ENCODE measurements around the gene RTN3.

The RTN3 gene

DNA sequence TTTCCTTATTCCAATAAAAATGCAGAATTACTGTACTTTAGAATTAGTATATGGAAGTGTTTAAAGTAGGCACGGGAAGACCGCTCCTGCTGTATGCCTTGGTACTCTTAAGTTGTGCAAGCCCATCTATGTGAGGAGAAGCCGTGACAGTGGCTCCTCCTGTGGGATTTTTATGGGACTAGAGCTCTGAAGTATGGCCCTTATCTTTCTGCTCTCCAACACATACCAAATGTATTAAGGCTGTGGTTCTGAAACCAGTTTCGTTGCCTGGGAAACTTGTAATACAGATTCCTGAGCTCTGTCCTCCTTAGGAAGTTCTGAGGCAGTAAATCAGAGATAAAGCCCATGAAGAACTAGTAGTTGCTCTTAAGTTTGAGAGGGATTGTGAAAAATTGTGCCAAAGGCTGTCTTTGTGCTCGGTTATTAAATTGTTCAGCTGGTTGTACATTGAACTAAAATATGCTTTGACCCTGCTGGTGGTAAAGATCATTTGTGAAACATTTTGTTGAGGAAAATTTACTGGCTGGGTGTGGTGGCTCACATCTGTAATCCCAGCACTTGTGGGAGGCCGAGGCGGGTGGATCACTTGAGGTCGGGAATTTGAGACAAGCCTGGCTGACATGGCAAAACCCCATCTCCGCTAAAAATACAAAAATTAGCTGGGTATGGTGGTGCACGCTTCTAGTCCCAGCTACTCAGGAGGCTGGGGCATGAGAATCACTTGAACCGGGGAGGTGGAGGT is 29.3 kb downstream of the RTN3 start:
- DNase-seq (ENCODE audit: extremely low spot score) = no peak
- TF ChIP-seq, protein P1, sequence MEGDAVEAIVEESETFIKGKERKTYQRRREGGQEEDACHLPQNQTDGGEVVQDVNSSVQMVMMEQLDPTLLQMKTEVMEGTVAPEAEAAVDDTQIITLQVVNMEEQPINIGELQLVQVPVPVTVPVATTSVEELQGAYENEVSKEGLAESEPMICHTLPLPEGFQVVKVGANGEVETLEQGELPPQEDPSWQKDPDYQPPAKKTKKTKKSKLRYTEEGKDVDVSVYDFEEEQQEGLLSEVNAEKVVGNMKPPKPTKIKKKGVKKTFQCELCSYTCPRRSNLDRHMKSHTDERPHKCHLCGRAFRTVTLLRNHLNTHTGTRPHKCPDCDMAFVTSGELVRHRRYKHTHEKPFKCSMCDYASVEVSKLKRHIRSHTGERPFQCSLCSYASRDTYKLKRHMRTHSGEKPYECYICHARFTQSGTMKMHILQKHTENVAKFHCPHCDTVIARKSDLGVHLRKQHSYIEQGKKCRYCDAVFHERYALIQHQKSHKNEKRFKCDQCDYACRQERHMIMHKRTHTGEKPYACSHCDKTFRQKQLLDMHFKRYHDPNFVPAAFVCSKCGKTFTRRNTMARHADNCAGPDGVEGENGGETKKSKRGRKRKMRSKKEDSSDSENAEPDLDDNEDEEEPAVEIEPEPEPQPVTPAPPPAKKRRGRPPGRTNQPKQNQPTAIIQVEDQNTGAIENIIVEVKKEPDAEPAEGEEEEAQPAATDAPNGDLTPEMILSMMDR (IDR thresholded peaks at IDR 0.05; ENCODE audit: control extremely low read depth, extremely low read depth, low read depth, missing control alignments) = no peak
- ChIA-PET POLR2A (no interaction called here), CTCF (interaction anchor here (0.8 to 1.6 kb wide), 3 partner anchors 10 to 28 kb away, joined by 3 to 6 read pairs (median 4); no protein-coding TSS in a partner anchor)

GRCh38 chr11:63711838-63712237 is 30.5 kb downstream of the RTN3 start:
- TF ChIP-seq, protein P1 (IDR thresholded peaks at IDR 0.05; ENCODE audit: control extremely low read depth, extremely low read depth, low read depth, missing control alignments) = no peak
- POLR2A ChIA-PET = interaction anchor here (0.7 kb wide), 1 partner anchor 12 kb away, joined by 5 read pairs; no protein-coding TSS in a partner anchor
- CTCF ChIA-PET = interaction anchor here (0.9 to 2.0 kb wide), 4 partner anchors 11 to 27 kb away, joined by 3 to 8 read pairs (median 6); no protein-coding TSS in a partner anchor
- no peak for DNase-seq (ENCODE audit: extremely low spot score)

DNA sequence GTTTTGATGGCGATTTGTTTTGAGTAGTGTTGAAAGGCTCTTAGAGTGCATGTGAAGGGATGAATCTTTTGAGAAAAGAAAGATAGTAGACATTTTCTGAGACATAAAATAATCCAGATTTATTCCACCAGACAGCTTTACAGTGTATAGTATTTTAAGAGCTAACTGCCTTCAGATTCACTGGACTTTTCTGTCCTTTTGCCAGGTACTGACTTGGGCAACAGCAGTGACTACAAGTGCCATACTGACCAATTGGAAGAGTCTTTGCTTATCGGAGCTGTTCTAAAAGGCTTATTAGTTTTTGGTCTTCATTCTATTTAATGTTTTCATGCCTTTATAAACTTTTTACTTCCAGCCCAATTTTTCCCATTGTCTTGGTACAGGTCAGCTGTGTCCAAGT is 32.5 kb downstream of the RTN3 start:
- POLR2A ChIA-PET = no interaction called here
- CTCF ChIA-PET = interaction anchor here (0.6 to 1.4 kb wide), 3 partner anchors 56 to 234 kb away, joined by 3 read pairs; no protein-coding TSS in a partner anchor
- no peak for DNase-seq (ENCODE audit: extremely low spot score)
- TF ChIP-seq, protein P1 (IDR thresholded peaks at IDR 0.05; ENCODE audit: control extremely low read depth, extremely low read depth, low read depth, missing control alignments) = no peak

DNA sequence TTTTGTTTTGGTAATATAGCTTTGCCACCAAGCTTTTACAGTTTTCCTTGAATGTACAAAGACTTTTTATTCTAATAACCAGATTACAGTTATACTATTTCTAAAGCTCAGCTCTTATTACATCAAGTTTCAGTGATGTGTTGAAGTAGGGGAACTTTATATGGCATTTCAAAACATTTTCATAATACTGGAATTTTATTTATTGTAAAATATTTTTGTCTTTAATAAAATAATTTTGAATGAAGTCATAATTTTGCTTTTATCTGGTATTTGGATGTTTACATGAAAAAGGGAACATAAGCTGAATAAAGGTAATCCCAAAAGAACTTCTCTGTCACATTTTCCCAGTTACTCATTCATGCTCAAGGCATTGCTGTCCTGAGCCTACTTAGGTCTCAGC is 34.7 kb downstream of the RTN3 start:
- POLR2A ChIA-PET = no interaction called here

GRCh38 chr11:63719001-63719400 is 37.7 kb downstream of the RTN3 start:
- ChIA-PET CTCF (interaction anchor here (0.8 kb wide), 1 partner anchor 19 kb away, joined by 3 read pairs; no protein-coding TSS in a partner anchor), POLR2A (no interaction called here)
- DNase-seq (ENCODE audit: extremely low spot score) = no peak

More for the DNA sequence above, 34.7 kb downstream of the RTN3 start:
- DNase-seq (ENCODE audit: extremely low spot score) = no peak
- TF ChIP-seq, protein P1 (IDR thresholded peaks at IDR 0.05; ENCODE audit: control extremely low read depth, extremely low read depth, low read depth, missing control alignments) = no peak
- CTCF ChIA-PET = interaction anchor here (0.9 to 1.6 kb wide), 5 partner anchors 10 to 237 kb away, joined by 3 to 5 read pairs (median 4); no protein-coding TSS in a partner anchor

GRCh38 chr11:63719987-63720386 is 38.7 kb downstream of the RTN3 start:
- TF ChIP-seq, protein P1 (IDR thresholded peaks at IDR 0.05; ENCODE audit: control extremely low read depth, extremely low read depth, low read depth, missing control alignments) = no peak
- no peak for DNase-seq (ENCODE audit: extremely low spot score)
- ChIA-PET CTCF (interaction anchor here (0.8 to 1.7 kb wide), 2 partner anchors 18 to 19 kb away, joined by 3 read pairs; no protein-coding TSS in a partner anchor), POLR2A (no interaction called here)

More at GRCh38 chr11:63719001-63719400, 37.7 kb downstream of the RTN3 start:
- TF ChIP-seq, protein P1 (IDR thresholded peaks at IDR 0.05; ENCODE audit: control extremely low read depth, extremely low read depth, low read depth, missing control alignments) = no peak

All from GM10248 (cell line).